ENCODE results near the gene RB1. TPM values are rescaled to one million over a fixed set of nuclear protein-coding genes. Genes with fewer than 3 reads are reported as not detected.

The RB1 gene
- total RNA-seq, 1 donor from 2014 or later, result 48.0 TPM

- no peak for DNase-seq (ENCODE audit: low read depth, low spot score)
- H3K9me3 Mint-ChIP-seq, result peaks cover 6% of the 10 kb centered on the region
- no peaks in the 10 kb centered on the region for H3K4me1 Mint-ChIP-seq
- H3K27me3 Mint-ChIP-seq (ENCODE audit: low read depth), result no peaks in the 10 kb centered on the region
- no peak for TF ChIP-seq CTCF (conservative IDR thresholded peaks at IDR 0.05)
- H3K4me3 Mint-ChIP-seq, result no peak overlapping the region
- peak overlapping the region; percentile 62 for H3K27ac Mint-ChIP-seq (ENCODE audit: unreplicated experiment)
- H3K36me3 Mint-ChIP-seq (ENCODE audit: low read depth), result peaks cover 58% of the 10 kb centered on the region
Observed at GRCh38 chr13:48318821-48319511, 15.4 kb downstream of the RB1 start.

GRCh38 chr13:48319531-48320398 lies 16.2 kb downstream of the RB1 start:
- TF ChIP-seq CTCF (conservative IDR thresholded peaks at IDR 0.05), result no peak
- no peak for DNase-seq (ENCODE audit: low read depth, low spot score)
- peaks cover 6% of the 10 kb centered on the region for H3K9me3 Mint-ChIP-seq
- H3K27ac Mint-ChIP-seq (ENCODE audit: unreplicated experiment), result peak overlapping the region; percentile 62
- H3K4me3 Mint-ChIP-seq, result no peak overlapping the region
- peaks cover 60% of the 10 kb centered on the region for H3K36me3 Mint-ChIP-seq (ENCODE audit: low read depth)
- H3K4me1 Mint-ChIP-seq, result no peaks in the 10 kb centered on the region
- no peaks in the 10 kb centered on the region for H3K27me3 Mint-ChIP-seq (ENCODE audit: low read depth)

GRCh38 chr13:48320399-48320790 lies 16.8 kb downstream of the RB1 start:
- Mint-ChIP-seq H3K9me3 (peaks cover 6% of the 10 kb centered on the region), H3K27ac (ENCODE audit: unreplicated experiment) (no peak overlapping the region), H3K36me3 (ENCODE audit: low read depth) (peaks cover 59% of the 10 kb centered on the region)

GRCh38 chr13:48320891-48321510 lies 17.4 kb downstream of the RB1 start:
- Mint-ChIP-seq H3K27ac (ENCODE audit: unreplicated experiment) (no peak overlapping the region), H3K4me1 (no peaks in the 10 kb centered on the region), H3K36me3 (ENCODE audit: low read depth) (peaks cover 53% of the 10 kb centered on the region), H3K4me3 (no peak overlapping the region), H3K9me3 (peaks cover 6% of the 10 kb centered on the region), H3K27me3 (ENCODE audit: low read depth) (no peaks in the 10 kb centered on the region)
- TF ChIP-seq CTCF (conservative IDR thresholded peaks at IDR 0.05), result no peak
- DNase-seq (ENCODE audit: low read depth, low spot score), result no peak

More at GRCh38 chr13:48320399-48320790, 16.8 kb downstream of the RB1 start:
- Mint-ChIP-seq H3K4me1 (no peaks in the 10 kb centered on the region), H3K27me3 (ENCODE audit: low read depth) (no peaks in the 10 kb centered on the region), H3K4me3 (no peak overlapping the region)
- DNase-seq (ENCODE audit: low read depth, low spot score), result no peak
- TF ChIP-seq CTCF (conservative IDR thresholded peaks at IDR 0.05), result no peak

GRCh38 chr13:48322294-48322693 lies 18.7 kb downstream of the RB1 start:
- Mint-ChIP-seq H3K9me3 (peaks cover 6% of the 10 kb centered on the region), H3K4me3 (no peak overlapping the region), H3K4me1 (no peaks in the 10 kb centered on the region), H3K27ac (ENCODE audit: unreplicated experiment) (no peak overlapping the region), H3K27me3 (ENCODE audit: low read depth) (no peaks in the 10 kb centered on the region), H3K36me3 (ENCODE audit: low read depth) (peaks cover 49% of the 10 kb centered on the region)
- TF ChIP-seq CTCF (conservative IDR thresholded peaks at IDR 0.05), result no peak
- DNase-seq (ENCODE audit: low read depth, low spot score), result no peak
